ENCODE results near the gene GALNT1. TPM values are rescaled to one million over a fixed set of nuclear protein-coding genes. Genes with fewer than 3 reads are reported as not detected.

The GALNT1 gene
- total RNA-seq, 1 donor: 796 TPM

GRCh38 chr18:35641467-35641866 is 59.9 kb downstream of the GALNT1 start:
- TF ChIP-seq CTCF (IDR thresholded peaks at IDR 0.05; ENCODE audit: extremely low read depth, low read depth, low read length): no peak
- H3K27me3 ChIP-seq (ENCODE audit: insufficient read depth, low read length): no peaks in the 10 kb centered on the region
- no peak overlapping the region for H2AFZ ChIP-seq (ENCODE audit: low read length)
- peaks cover 75% of the 10 kb centered on the region for H4K20me1 ChIP-seq (ENCODE audit: insufficient read depth, low read length)
- H3K27ac ChIP-seq (ENCODE audit: low read depth, low read length): no peak overlapping the region
- H3K4me2 ChIP-seq (ENCODE audit: insufficient read depth, low read length): no peak overlapping the region
- peaks cover 11% of the 10 kb centered on the region for H3K4me1 ChIP-seq (ENCODE audit: insufficient read depth, low read length)
- H3K36me3 ChIP-seq (ENCODE audit: insufficient read depth, low read length): peaks cover 8% of the 10 kb centered on the region
- no peak overlapping the region for H3K4me3 ChIP-seq (ENCODE audit: insufficient read depth, low read length)
- no peaks in the 10 kb centered on the region for H3K9me3 ChIP-seq (ENCODE audit: low read depth, low read length)
- DNase-seq (ENCODE audit: insufficient read length, low spot score, missing footprints): no peak
- H3K79me2 ChIP-seq (ENCODE audit: insufficient read depth, low read length): peaks cover 96% of the 10 kb centered on the region

GRCh38 chr18:35641916-35642315 is 60.4 kb downstream of the GALNT1 start:
- H3K36me3 ChIP-seq (ENCODE audit: insufficient read depth, low read length): peaks cover 7% of the 10 kb centered on the region
- no peak for DNase-seq (ENCODE audit: insufficient read length, low spot score, missing footprints)
- TF ChIP-seq CTCF (IDR thresholded peaks at IDR 0.05; ENCODE audit: extremely low read depth, low read depth, low read length): no peak
- no peak overlapping the region for H3K27ac ChIP-seq (ENCODE audit: low read depth, low read length)
- no peak overlapping the region for H2AFZ ChIP-seq (ENCODE audit: low read length)
- H3K4me1 ChIP-seq (ENCODE audit: insufficient read depth, low read length): peaks cover 11% of the 10 kb centered on the region
- H3K4me3 ChIP-seq (ENCODE audit: insufficient read depth, low read length): no peak overlapping the region
- no peak overlapping the region for H3K4me2 ChIP-seq (ENCODE audit: insufficient read depth, low read length)
- no peaks in the 10 kb centered on the region for H3K27me3 ChIP-seq (ENCODE audit: insufficient read depth, low read length)
- no peaks in the 10 kb centered on the region for H3K9me3 ChIP-seq (ENCODE audit: low read depth, low read length)
- H3K79me2 ChIP-seq (ENCODE audit: insufficient read depth, low read length): peaks cover 96% of the 10 kb centered on the region
- H4K20me1 ChIP-seq (ENCODE audit: insufficient read depth, low read length): peaks cover 76% of the 10 kb centered on the region

DNA sequence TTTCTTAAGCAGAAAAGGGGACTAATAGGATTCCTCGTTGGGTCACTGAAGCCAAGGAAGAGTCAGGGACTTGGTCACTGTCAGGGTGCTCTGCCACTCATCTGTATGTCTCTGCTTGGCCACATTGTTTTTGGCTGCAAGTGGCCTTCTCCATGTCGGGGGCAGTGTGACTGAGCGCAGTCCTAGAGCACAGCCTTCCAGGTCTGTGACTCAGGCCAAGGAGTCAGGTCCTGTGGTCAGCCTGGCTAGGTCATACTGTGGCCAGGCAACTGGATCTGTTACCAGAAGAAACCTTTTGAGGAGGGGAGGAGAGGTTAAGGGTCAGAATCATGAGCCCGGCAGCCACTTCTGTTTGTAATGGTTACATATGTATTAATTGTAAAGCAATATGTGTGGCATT is 61.3 kb downstream of the GALNT1 start:
- H4K20me1 ChIP-seq (ENCODE audit: insufficient read depth, low read length): peaks cover 75% of the 10 kb centered on the region
- H3K36me3 ChIP-seq (ENCODE audit: insufficient read depth, low read length): peaks cover 7% of the 10 kb centered on the region
- no peak overlapping the region for H3K4me3 ChIP-seq (ENCODE audit: insufficient read depth, low read length)
- no peak overlapping the region for H3K4me2 ChIP-seq (ENCODE audit: insufficient read depth, low read length)
- H2AFZ ChIP-seq (ENCODE audit: low read length): no peak overlapping the region
- H3K27ac ChIP-seq (ENCODE audit: low read depth, low read length): no peak overlapping the region
- DNase-seq (ENCODE audit: insufficient read length, low spot score, missing footprints): peak; percentile 45
- H3K79me2 ChIP-seq (ENCODE audit: insufficient read depth, low read length): peaks cover 96% of the 10 kb centered on the region
- TF ChIP-seq CTCF (IDR thresholded peaks at IDR 0.05; ENCODE audit: extremely low read depth, low read depth, low read length): no peak
- H3K27me3 ChIP-seq (ENCODE audit: insufficient read depth, low read length): no peaks in the 10 kb centered on the region
- H3K4me1 ChIP-seq (ENCODE audit: insufficient read depth, low read length): peaks cover 11% of the 10 kb centered on the region
- H3K9me3 ChIP-seq (ENCODE audit: low read depth, low read length): no peaks in the 10 kb centered on the region

- no peak for DNase-seq (ENCODE audit: insufficient read length, low spot score, missing footprints)
- Histone ChIP-seq H3K27me3 (ENCODE audit: insufficient read depth, low read length) (no peaks in the 10 kb centered on the region), H3K79me2 (ENCODE audit: insufficient read depth, low read length) (peaks cover 95% of the 10 kb centered on the region)
Observed at GRCh38 chr18:35646449-35646848, 64.9 kb downstream of the GALNT1 start.

More at GRCh38 chr18:35646449-35646848, 64.9 kb downstream of the GALNT1 start:
- no peak overlapping the region for H3K27ac ChIP-seq (ENCODE audit: low read depth, low read length)
- H3K36me3 ChIP-seq (ENCODE audit: insufficient read depth, low read length): no peaks in the 10 kb centered on the region
- TF ChIP-seq CTCF (IDR thresholded peaks at IDR 0.05; ENCODE audit: extremely low read depth, low read depth, low read length): no peak
- peaks cover 78% of the 10 kb centered on the region for H4K20me1 ChIP-seq (ENCODE audit: insufficient read depth, low read length)
- H3K9me3 ChIP-seq (ENCODE audit: low read depth, low read length): no peaks in the 10 kb centered on the region
- no peak overlapping the region for H2AFZ ChIP-seq (ENCODE audit: low read length)
- no peak overlapping the region for H3K4me3 ChIP-seq (ENCODE audit: insufficient read depth, low read length)
- H3K4me2 ChIP-seq (ENCODE audit: insufficient read depth, low read length): no peak overlapping the region
- H3K4me1 ChIP-seq (ENCODE audit: insufficient read depth, low read length): peaks cover 11% of the 10 kb centered on the region

Measured in osteoblast (primary cell).